Osteoblast (primary cell): ENCODE data around the gene YPEL3. TPM values are rescaled to one million over a fixed set of nuclear protein-coding genes. Genes with fewer than 3 reads are reported as not detected.

Source experiments
- DNase-seq: peaks from one replicate; pipeline ENCODE4 v3.0.0; 2011; ENCODE audit warnings: low spot score, mixed read lengths; ENCODE audit not compliant: insufficient read length; ENCODE audit errors: missing footprints
- H2AFZ ChIP-seq: 2 replicates; pipeline ENCODE4 v1.6.0; 2011; ENCODE audit warnings: mild to moderate bottlenecking, low read length
- H3K27ac ChIP-seq: 2 replicates; pipeline ENCODE4 v1.5.1; 2011; ENCODE audit warnings: mild to moderate bottlenecking, low read depth, low read length, moderate library complexity
- H3K27me3 ChIP-seq: 2 replicates; pipeline ENCODE4 v1.6.0; 2012; ENCODE audit warnings: mild to moderate bottlenecking, control low read depth, inconsistent platforms, low read length, moderate library complexity; ENCODE audit not compliant: insufficient read depth
- H3K36me3 ChIP-seq: 2 replicates; pipeline ENCODE4 v1.5.1; 2011; ENCODE audit warnings: mild to moderate bottlenecking, low read length, control low read depth, moderate library complexity; ENCODE audit not compliant: insufficient read depth
- H3K4me1 ChIP-seq: 2 replicates; pipeline ENCODE4 v1.5.1; 2011; ENCODE audit warnings: mild to moderate bottlenecking, low read length, control low read depth, moderate library complexity; ENCODE audit not compliant: insufficient read depth
- H3K4me2 ChIP-seq: 2 replicates; pipeline ENCODE4 v1.6.0; 2011; ENCODE audit warnings: mild to moderate bottlenecking, low read length; ENCODE audit not compliant: insufficient read depth
- H3K4me3 ChIP-seq: fragments of 200-600 bp; sonication (generic); 3 replicates; pipeline ENCODE4 v1.5.1; 2012; ENCODE audit warnings: mild to moderate bottlenecking, low read length, inconsistent platforms; ENCODE audit not compliant: insufficient read depth
- H3K79me2 ChIP-seq: 2 replicates; pipeline ENCODE4 v1.6.0; 2012; ENCODE audit warnings: mild to moderate bottlenecking, low read length, control low read depth, inconsistent platforms; ENCODE audit not compliant: insufficient read depth
- H3K9me3 ChIP-seq: 2 replicates; pipeline ENCODE4 v1.5.1; 2011; ENCODE audit warnings: low read depth, low read length, control low read depth
- H4K20me1 ChIP-seq: 2 replicates; pipeline ENCODE4 v1.6.0; 2012; ENCODE audit warnings: mild to moderate bottlenecking, low read length, control low read depth; ENCODE audit not compliant: insufficient read depth
- CTCF ChIP-seq: IDR thresholded peaks from 2 replicates; pipeline ENCODE4 v1.5.1; 2011; ENCODE audit warnings: mild to moderate bottlenecking, low read depth, low read length, moderate library complexity; ENCODE audit errors: extremely low read depth
- total RNA-seq: library from RNA; depleted of rRNA; stranded (reverse); fragments of >200 nt; gene quantifications from 2 replicates; pipeline ENCODE4 v1.2.3, GENCODE V29; 2012

YPEL3 gene
- total RNA-seq: 28.2 and 31.2 TPM in 2 replicates

DNA sequence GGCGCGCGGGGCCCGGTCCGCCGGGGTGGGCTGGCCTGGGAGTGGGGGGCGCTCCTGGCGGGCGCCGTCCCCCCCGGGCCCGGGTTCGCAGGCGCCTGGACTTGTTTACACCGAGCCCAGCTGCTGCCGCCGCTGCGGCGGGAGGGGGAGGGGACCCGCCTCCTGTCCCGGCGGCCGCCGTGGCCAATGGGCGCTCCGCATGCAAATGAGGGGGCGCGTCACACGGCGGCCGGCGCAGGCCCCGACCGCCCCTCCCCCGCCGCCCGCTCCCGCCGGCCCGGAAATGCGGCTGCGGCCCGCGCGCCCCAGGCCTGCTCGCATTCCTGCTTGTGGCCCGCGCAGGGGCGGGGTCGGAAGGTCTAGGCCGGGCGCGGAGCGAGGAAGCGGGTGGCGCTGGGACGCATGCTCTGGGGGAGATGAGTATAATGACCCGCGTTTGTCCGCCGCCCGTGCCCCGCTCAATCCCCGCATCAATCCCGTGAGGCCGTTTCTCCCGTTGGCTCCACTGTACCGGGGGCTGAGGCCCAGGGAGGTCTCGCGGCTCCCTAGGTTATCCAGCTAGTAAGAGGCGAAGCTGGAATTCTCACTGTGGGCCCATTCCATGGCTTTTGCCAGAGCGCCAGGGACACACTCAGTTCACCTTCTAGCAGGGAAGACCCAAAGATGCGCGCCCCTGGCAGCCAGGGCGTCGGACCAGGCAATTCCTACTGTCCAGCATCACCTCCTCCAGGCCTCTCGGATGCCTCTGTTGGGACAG, at the start of gene YPEL3:
TSS of gene YPEL3 (minus strand) at position 109 of the 757 bp plus-strand sequence. CDS start 731 bp downstream, outside the sequence.
- H3K79me2 ChIP-seq: peaks cover 3% of the 10 kb centered on the region
- peaks cover 23% of the 10 kb centered on the region for H3K4me1 ChIP-seq
- H3K36me3 ChIP-seq: peaks cover 8% of the 10 kb centered on the region
- H3K27me3 ChIP-seq: no peaks in the 10 kb centered on the region
- H3K9me3 ChIP-seq: peaks cover 10% of the 10 kb centered on the region
- peak within 1 kb of the TSS; percentile 70 for H3K27ac ChIP-seq
- H2AFZ ChIP-seq: peak within 1 kb of the TSS; percentile 98
- TF ChIP-seq CTCF: no peak
- peak within 1 kb of the TSS; percentile 97 for H3K4me2 ChIP-seq
- H4K20me1 ChIP-seq: peaks cover 7% of the 10 kb centered on the region
- peak; percentile 100 for DNase-seq
- H3K4me3 ChIP-seq: peak within 1 kb of the TSS; percentile 76

DNA sequence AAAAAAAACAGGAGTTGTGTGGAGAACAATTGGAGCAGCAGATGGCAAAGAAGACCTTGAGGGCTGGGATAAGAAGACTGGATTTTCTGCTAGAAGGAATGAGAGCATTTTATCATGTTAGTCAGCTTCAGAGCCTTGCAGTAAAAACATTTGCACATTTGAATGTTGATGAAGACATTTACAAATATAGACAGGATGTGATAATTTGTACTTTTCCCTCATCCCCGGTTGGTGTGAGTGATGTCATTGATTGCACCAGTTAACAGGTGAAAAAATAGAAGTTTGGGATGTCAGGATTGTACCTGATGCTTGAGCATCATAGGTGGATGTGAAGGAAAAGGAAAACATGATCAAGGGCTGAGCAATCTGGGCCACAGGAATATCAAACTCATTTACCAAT, 49.6 kb upstream of the YPEL3 start:
- Histone ChIP-seq H3K4me1 (no peaks in the 10 kb centered on the region), H3K27me3 (no peaks in the 10 kb centered on the region), H3K9me3 (no peaks in the 10 kb centered on the region), H3K79me2 (no peaks in the 10 kb centered on the region), H3K36me3 (no peaks in the 10 kb centered on the region), H4K20me1 (no peaks in the 10 kb centered on the region), H3K27ac (no peak overlapping the region), H3K4me2 (no peak overlapping the region), H3K4me3 (no peak overlapping the region), H2AFZ (no peak overlapping the region)
- no peak for TF ChIP-seq CTCF
- DNase-seq: no peak

DNA sequence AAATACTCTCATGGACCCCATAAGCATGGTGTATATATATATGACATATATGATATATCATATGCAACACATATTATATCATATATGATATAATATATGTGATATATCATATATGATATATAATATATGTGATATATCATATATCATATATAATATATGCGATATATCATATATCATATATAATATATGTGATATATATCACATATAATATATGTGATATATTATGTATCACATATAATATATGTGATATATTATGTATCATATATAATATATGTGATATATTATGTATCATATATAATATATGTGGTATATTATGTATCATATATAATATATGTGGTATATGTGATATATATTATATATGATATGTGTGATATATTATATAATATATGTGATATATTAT, 48.9 kb upstream of the YPEL3 start:
- no peak overlapping the region for H3K4me3 ChIP-seq
- no peaks in the 10 kb centered on the region for H3K36me3 ChIP-seq
- DNase-seq: no peak
- H2AFZ ChIP-seq: no peak overlapping the region
- H3K4me1 ChIP-seq: no peaks in the 10 kb centered on the region
- H3K9me3 ChIP-seq: no peaks in the 10 kb centered on the region
- TF ChIP-seq CTCF: no peak
- H3K27ac ChIP-seq: no peak overlapping the region
- H3K4me2 ChIP-seq: no peak overlapping the region
- no peaks in the 10 kb centered on the region for H3K27me3 ChIP-seq
- H4K20me1 ChIP-seq: no peaks in the 10 kb centered on the region
- no peaks in the 10 kb centered on the region for H3K79me2 ChIP-seq

GRCh38 chr16:30144017-30144416, 48.0 kb upstream of the YPEL3 start:
- H2AFZ ChIP-seq: no peak overlapping the region
- no peak for TF ChIP-seq CTCF
- H3K4me1 ChIP-seq: no peaks in the 10 kb centered on the region
- H3K9me3 ChIP-seq: no peaks in the 10 kb centered on the region
- H3K4me3 ChIP-seq: no peak overlapping the region
- no peaks in the 10 kb centered on the region for H3K79me2 ChIP-seq
- H4K20me1 ChIP-seq: no peaks in the 10 kb centered on the region
- DNase-seq: no peak
- no peaks in the 10 kb centered on the region for H3K36me3 ChIP-seq
- no peak overlapping the region for H3K27ac ChIP-seq
- H3K27me3 ChIP-seq: no peaks in the 10 kb centered on the region
- no peak overlapping the region for H3K4me2 ChIP-seq
